Femur (tissue), 1 donor: ENCODE data around the gene TEDC1.

Experiments
- DNase-seq: peaks from one replicate; pipeline ENCODE4 v3.0.0-alpha.2; 2017

TEDC1 gene

DNA sequence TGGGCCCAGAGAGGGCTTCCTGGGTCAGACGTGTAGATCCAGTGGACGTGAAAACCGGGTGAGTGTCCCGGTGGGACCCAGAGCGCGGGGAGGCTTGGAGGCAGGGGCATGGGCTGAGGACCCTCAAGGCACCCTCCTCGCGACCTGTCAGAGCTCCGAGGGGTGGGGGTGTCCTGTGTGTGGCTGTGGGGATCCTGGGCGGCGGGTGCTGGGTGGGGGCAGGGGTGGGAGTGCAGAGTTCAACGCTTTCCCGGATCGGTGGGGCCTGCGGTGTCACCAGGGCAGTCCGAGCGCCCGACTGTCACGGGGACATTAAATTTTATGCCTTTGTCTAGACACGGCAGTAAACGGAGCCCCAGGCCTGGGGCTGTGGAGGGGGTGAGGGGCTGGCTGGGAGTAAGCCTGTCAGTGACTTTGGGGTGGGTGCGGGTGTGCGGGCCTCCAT is 36.4 kb downstream of the TEDC1 start:
- DNase-seq: peak; percentile 49

DNA sequence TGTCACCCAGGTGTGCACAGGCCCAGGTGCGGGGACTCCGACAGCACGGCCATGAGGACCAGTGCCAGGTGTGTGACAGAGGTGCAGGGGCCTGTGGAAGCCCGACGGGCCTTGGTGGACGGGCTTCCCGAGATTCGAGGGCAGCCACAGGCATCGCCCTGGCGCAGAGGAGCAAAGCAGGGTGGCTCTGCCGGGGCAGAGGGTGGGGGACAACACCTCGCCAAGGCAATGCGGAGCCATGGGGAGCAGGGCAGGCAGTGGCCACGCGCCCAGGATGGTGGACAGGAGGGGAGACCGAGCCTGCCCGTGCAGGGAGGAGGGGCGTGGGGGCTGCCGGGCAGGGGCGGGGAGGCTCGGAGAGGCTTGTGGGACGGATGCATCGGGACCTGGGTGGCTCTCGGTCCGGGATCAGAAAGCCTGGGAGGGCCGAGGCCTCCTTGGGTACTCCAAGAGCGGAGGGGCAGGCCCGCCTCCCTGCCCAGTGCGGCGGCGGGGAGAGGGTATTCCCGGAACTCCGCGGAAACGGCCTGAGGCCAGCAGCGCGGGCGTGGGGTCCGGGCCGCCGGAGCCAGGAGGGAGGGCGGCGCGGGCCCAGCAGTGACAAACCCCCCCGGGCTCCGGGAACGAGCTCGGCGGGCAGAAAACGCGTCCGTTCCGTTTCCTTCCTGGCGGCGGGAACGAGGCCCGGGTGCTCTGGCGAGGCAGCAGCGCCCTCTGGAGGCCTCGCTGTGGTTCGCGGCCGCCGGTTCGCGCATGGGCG is 37.0 kb downstream of the TEDC1 start:
- DNase-seq: peak; percentile 88

DNA sequence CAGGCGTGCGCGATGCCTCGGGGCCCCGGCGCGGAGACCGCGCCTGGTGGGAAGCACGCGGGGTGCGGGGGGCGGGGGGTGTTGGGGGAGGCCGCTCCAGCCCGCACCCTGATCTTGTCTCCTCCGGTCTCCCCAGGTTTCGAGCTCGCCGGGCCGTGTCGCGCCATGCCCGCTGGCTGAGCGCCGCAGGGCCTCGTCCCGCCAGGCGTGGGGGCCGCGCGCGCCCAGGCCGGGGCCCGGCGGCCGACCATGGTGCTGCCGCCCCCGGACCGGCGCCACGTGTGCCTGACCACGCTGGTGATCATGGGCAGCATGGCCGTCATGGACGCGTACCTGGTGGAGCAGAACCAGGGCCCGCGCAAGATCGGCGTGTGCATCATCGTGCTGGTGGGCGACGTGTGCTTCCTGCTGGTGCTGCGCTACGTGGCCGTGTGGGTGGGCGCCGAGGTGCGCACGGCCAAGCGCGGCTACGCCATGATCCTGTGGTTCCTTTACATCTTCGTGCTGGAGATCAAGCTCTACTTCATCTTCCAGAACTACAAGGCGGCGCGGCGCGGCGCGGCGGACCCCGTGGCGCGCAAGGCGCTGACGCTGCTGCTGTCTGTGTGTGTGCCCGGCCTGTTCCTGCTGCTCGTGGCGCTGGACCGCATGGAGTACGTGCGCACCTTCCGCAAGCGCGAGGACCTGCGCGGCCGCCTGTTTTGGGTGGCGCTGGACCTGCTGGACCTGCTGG is 37.7 kb downstream of the TEDC1 start:
- DNase-seq: peak; percentile 37

DNA sequence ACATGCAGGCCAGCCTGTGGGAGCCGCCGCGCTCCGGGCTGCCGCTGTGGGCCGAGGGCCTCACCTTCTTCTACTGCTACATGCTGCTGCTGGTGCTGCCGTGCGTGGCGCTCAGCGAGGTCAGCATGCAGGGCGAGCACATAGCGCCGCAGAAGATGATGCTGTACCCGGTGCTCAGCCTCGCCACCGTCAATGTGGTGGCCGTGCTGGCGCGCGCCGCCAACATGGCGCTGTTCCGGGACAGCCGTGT is 38.2 kb downstream of the TEDC1 start:
- DNase-seq: no peak

DNA sequence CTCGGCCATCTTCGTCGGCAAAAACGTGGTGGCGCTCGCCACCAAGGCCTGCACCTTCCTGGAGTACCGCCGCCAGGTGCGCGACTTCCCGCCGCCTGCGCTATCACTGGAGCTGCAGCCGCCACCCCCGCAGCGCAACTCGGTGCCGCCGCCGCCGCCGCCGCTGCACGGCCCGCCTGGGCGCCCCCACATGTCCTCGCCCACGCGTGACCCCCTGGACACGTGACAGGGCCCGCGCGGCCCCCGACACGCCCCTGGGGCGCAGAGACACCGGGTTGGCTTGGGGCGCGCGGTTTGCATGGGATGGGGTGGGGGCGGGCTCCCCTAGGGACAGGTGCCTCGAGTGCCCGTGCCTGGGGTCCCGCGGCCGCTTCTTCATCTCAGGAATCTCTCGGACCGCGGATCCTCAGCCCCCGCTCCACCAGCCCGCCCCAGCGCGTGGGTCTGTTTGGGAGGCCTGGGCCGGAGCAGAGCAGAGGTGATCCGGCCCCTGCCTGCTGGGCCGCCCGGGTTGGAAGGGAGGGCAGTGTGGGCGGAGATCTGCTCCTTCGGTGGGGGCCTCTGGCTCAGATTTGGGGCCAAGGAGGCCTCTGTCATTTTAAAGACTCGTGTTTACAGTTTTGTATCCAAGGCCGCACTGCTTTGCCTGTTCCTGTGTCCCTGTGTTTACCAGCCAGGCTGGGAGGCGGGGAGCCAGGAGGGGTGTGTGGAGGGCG is 38.7 kb downstream of the TEDC1 start:
- peak; percentile 48 for DNase-seq

DNA sequence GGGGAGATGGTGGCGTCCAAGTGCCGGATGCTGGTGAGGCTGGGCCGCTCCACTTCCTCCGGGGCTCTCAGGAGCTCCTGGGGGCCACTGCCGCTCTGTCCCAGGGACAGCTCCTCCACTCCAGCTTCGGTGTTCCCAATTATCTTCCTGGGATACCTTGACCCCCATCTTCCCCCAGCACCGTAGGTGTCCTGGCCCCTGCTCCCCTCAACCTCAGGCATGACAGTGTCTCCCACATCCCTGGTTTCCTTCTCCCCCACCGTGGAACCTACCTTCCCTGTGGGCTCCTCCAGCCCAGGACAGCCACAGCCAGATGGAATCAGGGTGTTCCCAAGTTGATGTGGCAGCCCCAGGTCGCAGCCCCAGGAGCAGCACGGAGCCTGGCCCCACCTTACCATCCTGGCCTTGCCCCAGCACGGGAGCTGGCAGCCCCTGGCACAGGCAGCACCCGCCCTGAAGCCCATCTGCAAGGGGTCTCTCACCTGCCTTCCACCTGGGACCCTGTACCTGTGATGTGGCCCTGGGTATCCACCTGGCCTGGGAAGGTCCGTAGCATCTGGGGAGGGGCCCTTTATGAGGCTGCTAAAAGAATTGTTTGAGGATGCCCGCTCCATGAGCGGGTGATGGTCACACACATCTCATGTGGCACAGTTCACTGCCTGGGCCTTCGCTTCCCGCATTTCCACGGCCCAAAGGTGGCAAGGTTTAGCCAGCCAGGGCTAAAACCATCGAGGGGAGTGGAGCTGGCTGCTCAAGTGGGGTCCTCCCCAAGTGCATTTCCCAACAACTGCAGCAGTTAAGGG is 39.4 kb downstream of the TEDC1 start:
- no peak for DNase-seq

- DNase-seq: peak; percentile 40
Observed at GRCh38 chr14:105531088-105531893, 40.2 kb downstream of the TEDC1 start.

DNA sequence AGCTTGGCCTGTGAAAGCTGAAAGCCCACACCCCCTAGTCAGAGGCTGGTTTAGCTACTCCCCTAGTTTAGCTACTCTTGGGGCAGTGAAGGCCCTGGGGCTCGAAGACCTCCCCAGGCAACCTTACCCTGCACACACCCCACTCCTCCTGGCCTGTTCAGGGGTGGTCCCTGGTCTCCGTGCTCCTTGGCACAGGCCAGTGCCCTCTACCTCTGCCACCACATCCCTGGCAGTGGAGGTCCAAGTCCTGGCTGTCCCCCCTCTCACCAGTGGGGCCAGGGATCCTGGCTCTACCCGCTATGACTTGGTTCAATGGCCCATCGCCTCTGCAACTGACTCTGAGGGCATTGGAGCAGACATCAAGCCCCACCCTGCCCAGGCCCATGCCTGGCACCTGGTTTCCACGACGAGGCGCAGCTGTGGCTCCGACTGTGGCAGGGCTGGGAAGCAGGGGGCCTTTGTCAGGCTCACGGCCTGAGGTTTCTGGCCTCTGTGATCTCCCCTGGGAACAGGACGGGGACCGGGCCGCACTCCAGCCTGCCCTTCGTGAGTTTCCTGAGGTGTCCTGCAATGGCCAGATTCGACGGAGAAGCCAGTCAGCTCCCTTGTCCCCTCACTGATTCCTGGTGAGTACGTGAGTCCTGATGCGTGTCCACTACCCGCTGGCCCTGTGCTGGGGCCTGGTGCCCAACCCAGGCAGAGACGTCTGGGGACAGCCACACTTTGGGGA is 41.0 kb downstream of the TEDC1 start:
- peak; percentile 53 for DNase-seq

- peak; percentile 57 for DNase-seq
Observed at GRCh38 chr14:105532735-105533141, 41.7 kb downstream of the TEDC1 start.

DNA sequence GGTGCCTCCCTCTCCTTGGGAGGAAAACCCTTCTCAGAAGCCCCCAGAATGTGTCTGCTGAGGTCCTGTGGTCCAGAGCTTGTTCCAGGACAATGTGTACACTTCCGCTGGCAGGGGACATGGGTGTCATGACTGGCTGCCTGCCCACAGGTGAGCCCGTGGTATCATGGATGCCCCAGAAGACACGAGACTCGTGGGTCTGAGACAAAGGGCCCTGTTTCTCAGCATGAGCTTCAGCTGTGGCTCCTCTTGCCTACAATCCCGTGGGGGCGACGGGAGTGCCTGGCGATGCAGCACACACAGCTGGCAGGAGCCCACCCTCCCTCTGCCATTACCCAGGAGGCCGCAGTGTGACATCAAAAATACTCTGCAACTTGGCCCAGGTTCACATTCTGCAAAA is 42.3 kb downstream of the TEDC1 start:
- peak; percentile 34 for DNase-seq

DNA sequence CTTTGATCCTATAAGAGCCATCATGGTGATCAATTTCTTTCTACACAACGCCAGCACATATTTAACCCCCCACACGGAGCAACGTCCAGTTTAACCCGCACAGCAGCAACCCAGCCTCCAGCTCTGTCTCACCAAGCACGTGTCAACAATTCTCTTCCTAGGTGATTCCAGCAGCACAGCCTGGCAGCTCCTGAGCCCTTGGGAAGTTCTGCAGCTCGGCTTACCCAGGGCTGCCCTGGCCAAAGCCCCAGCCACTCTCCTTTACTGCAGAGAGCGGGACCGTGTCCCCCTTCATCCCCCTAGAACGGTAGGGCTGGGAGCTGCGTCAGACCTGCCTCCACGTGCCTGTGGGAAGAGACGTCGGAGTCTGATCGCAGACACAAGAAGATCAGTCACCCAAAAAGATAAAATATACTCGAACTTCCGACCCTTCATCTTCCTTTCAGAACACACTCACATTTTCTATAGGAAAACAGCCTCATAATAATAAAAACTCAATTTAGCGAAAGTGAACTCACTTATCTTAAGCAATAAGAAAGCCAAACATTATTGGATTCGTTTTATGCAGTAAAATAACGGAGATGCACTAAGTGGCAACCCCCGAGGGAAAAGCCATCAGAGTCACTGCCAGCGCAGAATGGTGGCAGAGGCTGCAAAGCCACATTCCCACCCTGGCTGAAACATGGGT is 42.9 kb downstream of the TEDC1 start:
- DNase-seq: no peak

DNA sequence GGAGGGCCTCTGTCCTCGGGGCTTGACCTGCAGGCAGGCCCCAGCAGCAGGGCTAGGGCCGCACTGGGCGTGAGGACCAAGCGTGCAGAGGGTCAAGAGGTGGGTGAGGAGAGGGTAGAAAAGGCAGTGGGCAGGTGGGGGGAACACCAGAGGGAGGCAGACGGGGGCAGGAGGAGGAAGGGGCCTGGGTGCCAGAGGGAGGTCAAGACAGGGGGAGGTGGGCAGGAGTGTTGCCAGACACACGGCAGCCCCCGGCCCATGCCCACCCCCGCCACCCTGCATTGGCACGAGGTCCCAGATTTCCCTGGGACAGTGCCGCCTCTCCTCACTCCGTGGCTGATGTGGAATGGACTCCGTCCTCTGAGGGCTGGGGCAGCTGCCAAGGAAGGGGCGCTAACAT is 43.5 kb downstream of the TEDC1 start:
- DNase-seq: no peak

DNA sequence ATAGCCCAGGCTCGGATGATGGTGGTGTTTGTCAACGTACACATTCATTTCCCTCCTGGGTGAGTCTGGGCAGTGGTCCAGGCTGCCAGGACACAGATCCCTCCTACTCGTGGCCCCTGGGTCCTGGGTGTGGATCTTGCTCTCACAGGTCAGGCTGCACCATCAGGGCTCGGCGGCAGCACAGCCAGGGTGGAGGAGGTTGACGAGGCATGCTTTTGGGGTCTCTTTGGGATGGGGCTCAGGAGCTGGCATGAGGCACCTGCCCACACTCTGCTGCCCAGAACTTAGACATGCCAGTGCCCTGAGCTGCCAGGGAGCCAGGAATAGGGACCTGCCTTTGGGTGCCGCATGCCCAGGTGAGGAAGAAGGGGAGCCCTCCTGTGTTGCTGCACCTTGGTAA is 45.0 kb downstream of the TEDC1 start:
- no peak for DNase-seq

DNA sequence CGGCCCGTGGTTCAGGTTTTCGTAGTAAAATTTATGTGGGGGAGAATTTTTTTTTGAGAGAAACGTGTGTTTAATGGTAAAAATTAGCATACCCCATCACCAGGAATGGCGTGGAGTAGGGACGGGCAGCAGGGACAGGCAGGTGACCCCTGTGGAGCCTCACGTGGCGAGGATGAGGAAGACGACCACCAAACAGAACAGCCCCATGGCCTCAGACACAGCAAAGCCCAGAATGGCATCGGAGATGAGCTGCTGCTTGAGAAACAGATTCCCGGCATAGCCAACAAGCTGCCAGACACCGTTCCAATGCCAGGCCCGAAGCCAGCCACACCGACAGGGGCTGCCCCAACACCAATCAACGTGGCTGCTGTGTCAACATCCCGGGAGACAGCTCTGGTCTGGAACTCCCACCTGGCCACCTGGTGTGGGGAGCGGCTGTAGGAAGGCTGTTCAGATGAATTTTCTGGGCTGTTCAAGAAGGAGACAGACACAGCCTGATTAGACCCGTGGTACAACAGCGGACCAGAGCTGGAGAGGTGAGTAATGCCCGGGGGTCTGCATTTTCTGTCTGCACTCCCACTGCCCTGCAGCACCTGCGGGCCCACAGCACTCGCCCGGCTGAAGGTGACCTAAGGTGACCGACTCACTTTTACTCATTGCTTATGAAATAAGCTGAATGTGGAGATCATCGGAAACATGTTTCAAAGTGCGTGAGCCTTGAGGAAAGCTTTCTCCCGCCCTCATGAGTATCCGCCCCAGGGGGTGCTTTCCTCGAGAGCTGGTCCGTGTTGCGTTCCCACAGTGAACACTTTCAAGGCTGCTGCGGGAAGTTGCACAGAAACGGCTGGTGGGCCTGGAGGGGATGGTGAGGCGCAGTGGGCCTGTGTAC is 45.9 kb downstream of the TEDC1 start:
- DNase-seq: no peak

GRCh38 chr14:105537580-105538474 is 46.8 kb downstream of the TEDC1 start:
- DNase-seq: peak; percentile 59

DNA sequence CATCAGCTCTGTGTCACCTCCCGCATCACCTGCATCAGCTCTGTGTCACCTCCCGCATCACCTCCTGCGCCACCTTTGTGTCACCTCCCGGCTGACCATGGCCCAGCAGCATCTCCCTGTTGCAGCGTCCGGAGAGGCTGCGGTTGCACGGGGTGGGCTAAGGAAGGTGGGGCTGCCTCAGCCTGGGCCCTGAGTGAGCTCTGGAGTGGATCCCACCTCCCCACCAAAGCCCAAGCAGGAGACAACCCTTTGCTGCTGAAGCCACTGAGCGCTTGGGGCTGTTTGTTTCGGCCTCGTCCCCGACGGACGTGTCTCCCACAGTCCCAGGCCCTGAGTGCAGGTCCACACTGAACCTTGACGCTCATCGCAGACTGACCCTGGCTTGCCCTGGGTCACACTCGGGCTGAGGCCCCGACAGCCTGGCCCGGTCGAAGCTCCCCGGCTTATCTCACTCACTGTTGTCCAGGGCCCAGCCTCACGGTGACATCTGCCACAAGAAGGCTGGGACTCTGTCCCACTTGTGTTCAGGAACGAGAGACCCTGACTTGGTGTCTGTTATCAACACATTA is 47.5 kb downstream of the TEDC1 start:
- DNase-seq: no peak

DNA sequence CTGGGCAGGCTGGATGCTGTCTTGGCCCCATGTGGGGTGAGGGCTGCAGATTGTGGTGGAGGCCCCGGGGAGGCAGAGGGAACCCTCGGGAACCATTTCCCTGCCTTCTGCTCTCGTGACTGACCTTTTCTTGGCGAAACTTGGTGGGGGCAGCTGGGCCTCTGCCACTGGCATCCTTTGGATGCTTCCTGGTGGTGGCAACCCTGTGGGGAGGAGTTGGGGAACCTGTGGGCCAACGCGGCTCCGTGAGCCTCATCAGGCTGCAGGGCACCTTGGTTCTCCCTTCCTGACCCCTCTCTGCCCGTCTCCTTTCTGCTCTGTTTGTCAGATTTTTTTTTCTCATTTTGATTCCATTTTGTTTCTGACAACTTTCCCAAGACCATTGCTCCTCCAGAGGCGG is 49.8 kb downstream of the TEDC1 start:
- DNase-seq: no peak

DNA sequence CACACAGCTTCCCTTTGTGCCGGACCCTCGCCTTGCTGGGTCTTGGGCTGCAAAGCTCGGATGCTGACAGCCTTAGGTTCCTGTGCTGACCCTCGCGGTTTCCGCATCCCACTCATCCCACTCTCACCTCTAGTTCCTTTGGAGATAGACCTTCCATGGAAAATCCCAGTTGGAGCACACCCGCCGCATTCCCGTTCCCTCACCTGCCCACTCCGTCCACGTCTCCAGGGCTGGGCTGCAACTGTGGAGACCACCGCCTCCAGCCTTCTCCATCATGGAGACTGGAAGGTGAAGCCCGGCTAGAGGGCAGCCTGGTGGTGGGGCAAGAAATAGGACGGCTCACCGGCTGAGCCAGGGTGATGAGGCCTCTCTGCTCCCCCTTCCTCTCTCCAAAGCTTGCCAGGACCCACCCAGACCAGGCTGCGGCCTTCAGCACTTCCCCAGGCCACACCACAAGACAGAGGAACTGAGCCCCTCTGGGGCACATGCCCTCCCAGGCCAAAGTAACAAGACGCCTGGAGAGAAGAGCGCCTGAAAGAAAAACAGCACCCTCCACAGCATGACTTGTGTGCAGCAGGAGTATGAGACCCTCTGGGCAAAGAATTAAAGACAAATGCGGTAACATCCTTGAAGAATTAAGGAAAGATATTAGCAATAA is 50.3 kb downstream of the TEDC1 start:
- DNase-seq: no peak
